ENCODE results near the gene PCDHGA1. TPM values are rescaled to one million over a fixed set of nuclear protein-coding genes. Genes with fewer than 3 reads are reported as not detected.

PCDHGA1 gene
- total RNA-seq, 4 donors from 2014 or later: 0.26 to 0.38 (median 0.33) TPM

DNA sequence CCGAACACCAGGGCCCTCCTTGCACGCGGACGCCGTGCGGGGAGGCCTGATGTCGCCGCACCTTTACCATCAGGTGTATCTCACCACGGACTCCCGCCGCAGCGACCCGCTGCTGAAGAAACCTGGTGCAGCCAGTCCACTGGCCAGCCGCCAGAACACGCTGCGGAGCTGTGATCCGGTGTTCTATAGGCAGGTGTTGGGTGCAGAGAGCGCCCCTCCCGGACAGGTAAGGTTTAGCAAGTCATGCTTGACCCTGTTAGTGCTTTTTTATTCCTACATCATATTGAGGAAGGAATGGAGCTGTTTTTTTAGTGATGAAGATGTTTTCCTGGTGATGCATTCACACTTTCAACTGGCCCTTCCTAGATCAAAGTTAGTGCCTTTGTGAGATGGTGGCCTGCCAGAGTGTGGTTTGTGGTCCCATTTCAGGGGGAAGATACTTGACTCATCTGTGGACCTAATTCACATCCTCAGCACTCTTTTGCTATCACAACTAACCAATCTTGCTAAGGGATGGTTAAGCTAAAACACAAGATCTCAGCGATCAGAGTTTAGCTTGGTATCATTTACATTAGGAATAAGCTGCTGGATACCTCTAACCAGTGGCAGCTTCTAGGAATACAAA lies 148.1 kb downstream of the PCDHGA1 start:
- peak in 1 of 2 donors; percentile 53 for TF ChIP-seq CTCF (IDR thresholded peaks at IDR 0.05)
- TF ChIP-seq EP300 (IDR thresholded peaks at IDR 0.05): no peak
- TF ChIP-seq POLR2A (IDR thresholded peaks at IDR 0.05): no peak
- no peak for TF ChIP-seq POLR2AphosphoS5 (IDR thresholded peaks at IDR 0.05)
- no peaks in the 10 kb centered on the region for H3K27me3 ChIP-seq
- H3K27ac ChIP-seq: no peak overlapping the region
- WGBS: 20% methylated on average over 19 of the region's 20 CpGs
- H3K4me3 ChIP-seq: peak overlapping the region; percentile 80
- H3K4me1 ChIP-seq: peaks cover 49% of the 10 kb centered on the region
- no peaks in the 10 kb centered on the region for H3K36me3 ChIP-seq
- H3K9me3 ChIP-seq: no peaks in the 10 kb centered on the region
- DNase-seq (ENCODE audit: low spot score in 2 of 2): no peak

GRCh38 chr5:141479776-141480175 lies 149.5 kb downstream of the PCDHGA1 start:
- Histone ChIP-seq H3K36me3 (no peaks in the 10 kb centered on the region), H3K27ac (no peak overlapping the region), H3K27me3 (no peaks in the 10 kb centered on the region), H3K4me1 (peaks cover 63% of the 10 kb centered on the region), H3K9me3 (no peaks in the 10 kb centered on the region), H3K4me3 (peak overlapping the region; percentile 80)
- TF ChIP-seq CTCF (IDR thresholded peaks at IDR 0.05): no peak
- DNase-seq (ENCODE audit: low spot score in 2 of 2): no peak

GRCh38 chr5:141483902-141484301 lies 153.6 kb downstream of the PCDHGA1 start:
- Histone ChIP-seq H3K4me3 (no peak overlapping the region), H3K27ac (no peak overlapping the region), H3K4me1 (peaks cover 44% of the 10 kb centered on the region), H3K36me3 (peaks cover 8% of the 10 kb centered on the region), H3K9me3 (no peaks in the 10 kb centered on the region), H3K27me3 (no peaks in the 10 kb centered on the region)
- WGBS: 42% methylated on average over 3 of the region's 3 CpGs
- TF ChIP-seq POLR2A (IDR thresholded peaks at IDR 0.05) (no peak), POLR2AphosphoS5 (IDR thresholded peaks at IDR 0.05) (no peak), CTCF (IDR thresholded peaks at IDR 0.05) (no peak), EP300 (IDR thresholded peaks at IDR 0.05) (no peak)
- DNase-seq (ENCODE audit: low spot score in 2 of 2): no peak

DNA sequence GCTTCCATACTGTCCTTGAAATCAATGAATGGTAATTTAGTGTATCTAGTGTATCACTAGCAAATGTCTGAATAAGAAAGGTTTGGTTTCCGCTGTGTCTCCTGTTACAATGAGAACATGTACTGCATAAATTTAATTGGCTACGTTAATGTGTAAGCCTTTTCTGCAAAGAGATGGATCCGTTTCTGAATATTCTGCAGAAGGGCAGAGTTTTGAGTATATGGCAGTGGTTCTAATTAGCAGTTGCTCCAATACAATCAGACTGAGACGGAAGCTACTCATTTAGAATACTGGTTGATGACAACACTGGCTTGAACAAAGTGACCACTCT lies 154.0 kb downstream of the PCDHGA1 start:
- Histone ChIP-seq H3K27me3 (no peaks in the 10 kb centered on the region), H3K4me3 (peak overlapping the region; percentile 42), H3K9me3 (no peaks in the 10 kb centered on the region), H3K36me3 (peaks cover 8% of the 10 kb centered on the region), H3K4me1 (peaks cover 41% of the 10 kb centered on the region), H3K27ac (no peak overlapping the region)
- DNase-seq (ENCODE audit: low spot score in 2 of 2): no peak
- no peak for TF ChIP-seq EP300 (IDR thresholded peaks at IDR 0.05)
- TF ChIP-seq CTCF (IDR thresholded peaks at IDR 0.05): no peak
- no peak for TF ChIP-seq POLR2A (IDR thresholded peaks at IDR 0.05)
- TF ChIP-seq POLR2AphosphoS5 (IDR thresholded peaks at IDR 0.05): no peak
- 30% methylated on average over 4 of the region's 4 CpGs for whole genome bisulfite sequencing

DNA sequence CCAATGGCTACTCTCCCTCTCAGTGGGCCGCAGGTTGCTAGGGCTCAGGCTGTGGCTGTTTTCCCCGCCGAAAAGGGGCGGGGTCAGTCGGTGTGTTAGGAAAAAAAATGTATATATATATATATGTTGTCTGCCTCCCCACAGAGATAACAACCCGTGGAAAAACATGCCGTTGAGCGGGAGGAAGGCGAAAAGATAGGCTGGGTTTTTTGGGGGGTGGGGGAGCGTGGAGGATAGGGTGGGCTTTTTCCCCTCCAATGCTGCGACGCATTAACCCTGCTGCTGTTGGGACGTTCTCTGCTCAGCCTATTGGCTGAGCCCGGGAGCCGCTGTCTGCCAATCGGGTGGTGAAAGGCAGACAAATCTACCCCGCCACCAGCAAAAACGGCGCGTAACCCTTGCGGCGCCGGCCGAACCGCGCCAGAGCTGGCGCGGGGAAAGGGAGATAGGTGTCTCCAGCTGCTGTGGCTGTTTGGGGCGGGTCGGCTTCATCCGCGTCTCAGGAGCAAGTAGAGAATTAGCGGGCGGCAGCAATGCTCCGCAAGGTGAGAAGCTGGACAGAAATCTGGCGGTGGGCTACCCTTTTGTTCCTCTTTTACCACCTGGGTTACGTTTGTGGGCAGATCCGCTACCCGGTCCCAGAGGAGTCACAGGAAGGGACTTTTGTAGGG lies 154.5 kb downstream of the PCDHGA1 start, which contains the start of gene PCDHGC4:
Gene PCDHGC4, plus strand, starts transcription at position 390 of the 671 bp plus-strand sequence. Its CDS starts 144 bp downstream, at position 534.
- Histone ChIP-seq H3K4me3 (peak within 1 kb of the TSS; percentile 42), H3K27ac (no peak within 1 kb of the TSS), H3K4me1 (peaks cover 36% of the 10 kb centered on the region), H3K27me3 (no peaks in the 10 kb centered on the region), H3K9me3 (no peaks in the 10 kb centered on the region), H3K36me3 (peaks cover 10% of the 10 kb centered on the region)
- no peak for TF ChIP-seq CTCF (IDR thresholded peaks at IDR 0.05)
- TF ChIP-seq POLR2AphosphoS5 (IDR thresholded peaks at IDR 0.05): no peak
- TF ChIP-seq EP300 (IDR thresholded peaks at IDR 0.05): no peak
- TF ChIP-seq POLR2A (IDR thresholded peaks at IDR 0.05): no peak
- no peak for DNase-seq (ENCODE audit: low spot score in 2 of 2)
- WGBS: 17% methylated on average over 34 of the region's 39 CpGs
